Left lung (tissue), 10 donors: ENCODE data around the gene LAMP5. TPM values are rescaled to one million over a fixed set of nuclear protein-coding genes. Genes with fewer than 3 reads are reported as not detected.

ENCODE experiments used
- ATAC-seq: fragments of 200-7000 bp; cut with Tn5 transposase; one replicate; pipeline ENCODE4 v1.9.1; 2020; ENCODE audit warnings: moderate library complexity
- DNase-seq, 4 donors: peaks; one replicate each; pipeline ENCODE4 v3.0.0-alpha.2; 2013 to 2020
- H3K27ac ChIP-seq, 2 donors: fragments of 200-600 bp; sonication (generic) in 1 of 2; one replicate each; pipeline versions ENCODE4 v1.5.0 to v1.8.0; 2020 to 2021
- H3K27me3 ChIP-seq, 2 donors: fragments of 200-600 bp; sonication (generic) in 1 of 2; one replicate each; pipeline versions ENCODE4 v1.5.0 to v1.8.0; 2020 to 2021
- H3K36me3 ChIP-seq, 2 donors: fragments of 200-600 bp; sonication (generic) in 1 of 2; one replicate each; pipeline versions ENCODE4 v1.5.0 to v1.8.0; 2020 to 2021
- H3K4me1 ChIP-seq, 2 donors: fragments of 200-600 bp; one replicate each; pipeline ENCODE4 v1.8.0; 2021
- H3K4me3 ChIP-seq, 2 donors: fragments of 200-600 bp; sonication (generic) in 1 of 2; one replicate each; pipeline versions ENCODE4 v1.5.0 to v1.8.0; 2020 to 2021; ENCODE audit warnings: mild to moderate bottlenecking in 1 of 2
- H3K9me3 ChIP-seq, 2 donors: fragments of 200-600 bp; sonication (generic) in 1 of 2; one replicate each; pipeline versions ENCODE4 v1.5.0 to v1.8.0; 2020 to 2021
- intact Hi-C, 2 donors: fragments of 100-400 bp; cut with DNase I; formaldehyde crosslinking; loops; one replicate each; pipeline versions ENCODE4 v1.11.2 to v1.14.2; 2022
- polyA plus RNA-seq, 6 donors: library from polyadenylated mRNA; unstranded; fragments of 120-200 nt; gene quantifications; one replicate each; pipeline ENCODE4 v1.2.1, GENCODE V29; 2013; ENCODE audit not compliant: insufficient read length in 6 of 6
- total RNA-seq, 2 donors: library from RNA; stranded (reverse); fragmentation: NEBNext Ultra II Directional; extraction: Animal tissue kit (Norgen Biotek cat#: 25700); gene quantifications; one replicate each; pipeline ENCODE4 v1.2.1, GENCODE V29; 2021
- TF ChIP-seq, protein P1 (sequence below), 2 donors: fragments of 200-600 bp; sonication (generic) in 1 of 2; IDR thresholded peaks; one replicate each; pipeline versions ENCODE4 v1.5.0 to v1.8.0; 2021; ENCODE audit warnings: antibody characterized with exemption in 2 of 2
- donor health status: DM: no; HTN: yes; CAD: no.
- donor health status: DM: no; HTN: no; CAD: no.

Gene LAMP5
- total and polyA plus RNA-seq, 8 donors: 0.47 to 5.3 (median 1.9) TPM

DNA sequence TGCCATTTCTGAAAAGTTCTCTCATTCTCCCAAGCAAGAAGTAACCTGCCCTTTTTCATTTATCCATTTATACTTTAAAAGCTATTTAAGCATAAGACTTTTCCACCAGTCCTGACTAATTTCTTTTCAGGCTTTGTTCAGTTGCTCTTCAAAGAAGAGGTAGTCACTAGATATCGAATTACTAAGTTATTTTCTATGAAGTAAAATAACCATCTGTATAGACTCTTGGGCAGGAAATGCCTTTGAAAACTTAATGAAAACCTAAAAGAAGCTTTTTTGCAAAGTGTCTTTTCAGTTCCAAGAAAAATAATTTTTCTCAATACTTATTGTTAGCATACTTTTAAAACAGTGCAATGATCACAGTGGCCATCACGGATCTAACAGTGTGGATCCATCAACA is 31.3 kb upstream of the LAMP5 start:
- Histone ChIP-seq H3K4me3 (no peak overlapping the region), H3K27me3 (no peaks in the 10 kb centered on the region), H3K9me3 (no peaks in the 10 kb centered on the region), H3K27ac (no peak overlapping the region), H3K36me3 (no peaks in the 10 kb centered on the region), H3K4me1 (peaks cover 0 to 7% of the 10 kb centered on the region in 2 donors)
- DNase-seq (no peak), ATAC-seq (no peak)
- intact Hi-C loops: no loop called here
- TF ChIP-seq, protein P1, sequence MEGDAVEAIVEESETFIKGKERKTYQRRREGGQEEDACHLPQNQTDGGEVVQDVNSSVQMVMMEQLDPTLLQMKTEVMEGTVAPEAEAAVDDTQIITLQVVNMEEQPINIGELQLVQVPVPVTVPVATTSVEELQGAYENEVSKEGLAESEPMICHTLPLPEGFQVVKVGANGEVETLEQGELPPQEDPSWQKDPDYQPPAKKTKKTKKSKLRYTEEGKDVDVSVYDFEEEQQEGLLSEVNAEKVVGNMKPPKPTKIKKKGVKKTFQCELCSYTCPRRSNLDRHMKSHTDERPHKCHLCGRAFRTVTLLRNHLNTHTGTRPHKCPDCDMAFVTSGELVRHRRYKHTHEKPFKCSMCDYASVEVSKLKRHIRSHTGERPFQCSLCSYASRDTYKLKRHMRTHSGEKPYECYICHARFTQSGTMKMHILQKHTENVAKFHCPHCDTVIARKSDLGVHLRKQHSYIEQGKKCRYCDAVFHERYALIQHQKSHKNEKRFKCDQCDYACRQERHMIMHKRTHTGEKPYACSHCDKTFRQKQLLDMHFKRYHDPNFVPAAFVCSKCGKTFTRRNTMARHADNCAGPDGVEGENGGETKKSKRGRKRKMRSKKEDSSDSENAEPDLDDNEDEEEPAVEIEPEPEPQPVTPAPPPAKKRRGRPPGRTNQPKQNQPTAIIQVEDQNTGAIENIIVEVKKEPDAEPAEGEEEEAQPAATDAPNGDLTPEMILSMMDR (IDR thresholded peaks at IDR 0.05): no peak

DNA sequence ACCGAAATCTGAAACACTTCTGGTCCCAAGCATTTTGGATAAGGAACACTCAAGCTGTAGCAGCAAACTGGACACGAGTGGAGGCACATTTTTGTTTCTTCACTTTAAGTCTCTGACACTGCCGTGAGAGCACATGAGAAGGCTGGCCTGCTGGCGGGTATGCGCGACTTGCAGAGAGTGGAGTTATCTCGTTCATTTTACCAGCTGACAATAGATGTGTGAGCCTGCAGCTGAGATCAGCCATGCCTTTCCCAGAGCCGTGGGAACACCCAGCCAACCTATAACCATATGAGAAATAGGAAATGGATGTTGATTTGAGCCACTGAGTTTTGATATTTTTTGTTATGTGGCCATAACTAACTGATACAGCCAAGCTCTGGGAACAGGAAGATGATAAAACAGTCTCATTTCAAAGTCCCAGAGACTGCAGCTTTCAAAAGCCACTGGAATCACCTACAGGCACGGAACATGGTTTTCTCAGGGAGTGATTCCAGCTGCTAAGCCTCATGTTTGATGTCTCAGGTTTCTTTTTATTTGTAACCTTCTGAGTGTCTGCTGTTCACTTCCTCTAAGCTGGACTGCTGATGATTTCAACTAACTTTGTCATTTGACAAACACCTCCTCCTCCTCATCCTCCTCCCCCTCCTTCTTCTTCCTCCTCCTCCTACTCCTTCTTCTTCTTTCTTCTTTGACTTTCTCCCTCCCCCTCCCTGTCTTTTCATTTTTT is 28.6 kb upstream of the LAMP5 start:
- Histone ChIP-seq H3K9me3 (no peaks in the 10 kb centered on the region), H3K4me1 (peaks cover 0 to 7% of the 10 kb centered on the region in 2 donors), H3K27me3 (no peaks in the 10 kb centered on the region), H3K27ac (no peak overlapping the region), H3K36me3 (no peaks in the 10 kb centered on the region), H3K4me3 (no peak overlapping the region)
- no peak for ATAC-seq
- no peak for DNase-seq
- intact Hi-C loops: no loop called here
- TF ChIP-seq, protein P1 (IDR thresholded peaks at IDR 0.05): no peak

DNA sequence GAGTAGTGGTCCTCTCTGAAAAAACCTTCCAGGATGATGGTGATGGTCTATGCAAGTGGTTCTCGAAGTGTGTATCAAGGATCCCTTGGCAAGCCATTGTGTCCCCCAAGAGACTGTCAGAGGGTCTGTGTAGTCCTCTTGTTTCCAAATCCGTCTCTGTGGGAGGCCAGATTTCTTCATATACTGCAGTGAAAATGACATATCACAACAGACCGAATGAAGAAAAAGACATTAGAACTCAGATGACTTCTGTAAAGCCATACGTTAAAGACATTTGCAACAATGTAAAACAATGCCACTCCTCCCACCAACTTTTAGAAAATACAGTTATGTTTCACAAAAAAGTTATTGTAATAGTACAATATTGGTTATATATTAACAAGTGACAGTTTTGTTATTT is 27.2 kb upstream of the LAMP5 start:
- ATAC-seq: no peak
- Histone ChIP-seq H3K9me3 (no peaks in the 10 kb centered on the region), H3K4me1 (no peaks in the 10 kb centered on the region), H3K27ac (no peak overlapping the region), H3K4me3 (no peak overlapping the region), H3K36me3 (no peaks in the 10 kb centered on the region), H3K27me3 (no peaks in the 10 kb centered on the region)
- intact Hi-C loops: no loop called here
- TF ChIP-seq, protein P1 (IDR thresholded peaks at IDR 0.05): no peak
- no peak for DNase-seq

DNA sequence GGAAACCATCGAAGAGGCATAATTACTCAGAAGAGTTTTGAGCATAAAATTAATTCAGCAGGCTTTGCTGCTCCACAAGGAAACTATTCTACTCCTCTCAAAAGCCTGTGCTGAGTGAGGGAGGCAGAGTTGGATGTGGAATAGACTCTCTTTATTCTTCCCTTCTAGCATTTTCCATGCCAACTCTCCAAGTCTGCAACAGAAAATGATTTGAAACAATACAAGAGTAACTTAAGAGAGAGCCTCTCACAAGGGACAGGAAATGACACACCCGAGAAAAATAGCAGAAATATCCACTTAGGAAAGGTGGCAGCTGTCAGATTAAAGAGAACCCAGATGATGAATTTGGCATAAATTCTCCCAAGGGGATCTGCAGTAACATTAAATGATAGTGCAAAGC is 26.3 kb upstream of the LAMP5 start:
- Histone ChIP-seq H3K4me1 (no peaks in the 10 kb centered on the region), H3K9me3 (no peaks in the 10 kb centered on the region), H3K36me3 (no peaks in the 10 kb centered on the region), H3K4me3 (no peak overlapping the region), H3K27ac (no peak overlapping the region), H3K27me3 (no peaks in the 10 kb centered on the region)
- TF ChIP-seq, protein P1 (IDR thresholded peaks at IDR 0.05): no peak
- no peak for ATAC-seq
- intact Hi-C loops: no loop called here
- DNase-seq: no peak

DNA sequence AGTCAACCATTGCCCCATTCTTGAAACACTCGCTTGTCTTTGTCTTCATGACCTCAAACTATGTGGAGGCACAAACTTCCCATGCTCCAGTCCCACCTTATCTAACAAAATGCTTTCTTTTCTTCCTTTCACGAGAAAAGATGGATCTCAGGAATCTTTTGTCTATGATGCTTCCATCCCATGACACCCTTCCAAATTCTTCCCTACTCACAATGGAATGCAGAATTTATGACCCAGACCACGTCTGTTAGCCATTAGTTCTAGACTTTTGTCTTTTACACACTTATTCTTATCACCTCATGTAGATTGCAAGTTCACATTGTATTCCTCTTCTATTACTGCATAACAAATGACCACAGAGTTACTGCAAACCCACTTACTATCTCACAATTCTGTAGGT is 24.2 kb upstream of the LAMP5 start:
- DNase-seq (no peak), ATAC-seq (no peak)
- Histone ChIP-seq H3K4me1 (no peaks in the 10 kb centered on the region), H3K4me3 (no peak overlapping the region), H3K27ac (no peak overlapping the region), H3K27me3 (no peaks in the 10 kb centered on the region), H3K9me3 (no peaks in the 10 kb centered on the region), H3K36me3 (no peaks in the 10 kb centered on the region)
- intact Hi-C loops: no loop called here
- TF ChIP-seq, protein P1 (IDR thresholded peaks at IDR 0.05): no peak
